ENCODE results near the gene FBXL17. TPM values are rescaled to one million over a fixed set of nuclear protein-coding genes. Genes with fewer than 3 reads are reported as not detected.
A peak's percentile ranks its signal among the peaks of the same experiment; 100 is the strongest.

The FBXL17 gene
- total RNA-seq, 1 donor from 2014 or later, result 17.6 TPM

DNA sequence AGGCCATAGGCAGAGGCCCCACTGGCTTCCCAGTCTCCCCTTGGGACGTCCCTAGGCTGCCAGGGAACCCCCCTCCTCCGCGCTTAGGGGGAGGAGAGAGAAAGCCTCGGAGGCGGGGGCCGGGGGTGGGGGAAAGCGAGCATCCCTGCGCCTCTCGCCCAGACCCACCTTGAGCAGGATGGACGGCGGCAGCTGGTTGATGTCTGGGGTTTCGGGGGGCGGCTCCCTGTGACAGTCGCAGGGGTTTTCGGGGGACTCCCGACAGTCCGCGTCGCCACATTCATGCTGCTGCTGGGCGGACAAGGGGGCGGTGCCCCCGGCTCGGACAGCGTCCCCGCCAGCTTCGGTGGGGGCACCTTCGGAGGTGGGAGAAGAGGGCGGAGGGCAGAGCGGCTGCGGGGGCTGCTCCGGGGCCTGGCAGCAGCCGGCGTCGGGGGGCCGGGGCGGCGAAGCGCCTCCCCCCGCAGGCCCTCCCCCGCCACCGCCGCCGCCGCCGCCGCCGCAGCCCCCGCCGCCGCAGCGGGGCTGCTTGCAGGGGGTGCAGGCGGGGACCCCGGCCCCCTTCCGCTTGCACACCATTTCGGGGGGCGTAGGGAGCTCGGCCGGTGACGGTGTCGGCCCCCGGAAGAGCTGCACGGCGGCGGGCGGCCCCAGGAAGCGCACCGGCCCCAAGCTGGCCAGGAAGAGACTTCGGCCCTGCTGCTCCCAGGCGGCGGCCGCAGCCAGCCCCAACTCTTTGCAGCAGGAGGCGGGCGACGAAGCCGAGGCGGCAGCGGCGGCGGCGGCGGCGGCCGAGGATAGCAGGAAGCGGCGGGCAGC lies 1.2 kb downstream of the FBXL17 start:
- Mint-ChIP-seq H3K27me3 (ENCODE audit: unreplicated experiment) (no peaks in the 10 kb centered on the region), H3K9me3 (ENCODE audit: unreplicated experiment) (peaks cover 16% of the 10 kb centered on the region), H3K36me3 (ENCODE audit: unreplicated experiment) (peaks cover 13% of the 10 kb centered on the region), H3K4me3 (ENCODE audit: unreplicated experiment) (peak overlapping the region; percentile 87), H3K4me1 (ENCODE audit: unreplicated experiment) (peaks cover 28% of the 10 kb centered on the region), H3K27ac (ENCODE audit: unreplicated experiment) (peak overlapping the region; percentile 80)
- TF ChIP-seq, protein P1, sequence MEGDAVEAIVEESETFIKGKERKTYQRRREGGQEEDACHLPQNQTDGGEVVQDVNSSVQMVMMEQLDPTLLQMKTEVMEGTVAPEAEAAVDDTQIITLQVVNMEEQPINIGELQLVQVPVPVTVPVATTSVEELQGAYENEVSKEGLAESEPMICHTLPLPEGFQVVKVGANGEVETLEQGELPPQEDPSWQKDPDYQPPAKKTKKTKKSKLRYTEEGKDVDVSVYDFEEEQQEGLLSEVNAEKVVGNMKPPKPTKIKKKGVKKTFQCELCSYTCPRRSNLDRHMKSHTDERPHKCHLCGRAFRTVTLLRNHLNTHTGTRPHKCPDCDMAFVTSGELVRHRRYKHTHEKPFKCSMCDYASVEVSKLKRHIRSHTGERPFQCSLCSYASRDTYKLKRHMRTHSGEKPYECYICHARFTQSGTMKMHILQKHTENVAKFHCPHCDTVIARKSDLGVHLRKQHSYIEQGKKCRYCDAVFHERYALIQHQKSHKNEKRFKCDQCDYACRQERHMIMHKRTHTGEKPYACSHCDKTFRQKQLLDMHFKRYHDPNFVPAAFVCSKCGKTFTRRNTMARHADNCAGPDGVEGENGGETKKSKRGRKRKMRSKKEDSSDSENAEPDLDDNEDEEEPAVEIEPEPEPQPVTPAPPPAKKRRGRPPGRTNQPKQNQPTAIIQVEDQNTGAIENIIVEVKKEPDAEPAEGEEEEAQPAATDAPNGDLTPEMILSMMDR (IDR thresholded peaks at IDR 0.05), result no peak
- DNase-seq (ENCODE audit: extremely low spot score, unreplicated experiment), result no peak

GRCh38 chr5:108379722-108380530 lies 2.0 kb downstream of the FBXL17 start:
- H3K4me1 Mint-ChIP-seq (ENCODE audit: unreplicated experiment), result peaks cover 28% of the 10 kb centered on the region
- H3K36me3 Mint-ChIP-seq (ENCODE audit: unreplicated experiment), result peaks cover 19% of the 10 kb centered on the region
- TF ChIP-seq, protein P1 (IDR thresholded peaks at IDR 0.05), result no peak
- H3K27ac Mint-ChIP-seq (ENCODE audit: unreplicated experiment), result no peak overlapping the region
- DNase-seq (ENCODE audit: extremely low spot score, unreplicated experiment), result no peak
- no peaks in the 10 kb centered on the region for H3K27me3 Mint-ChIP-seq (ENCODE audit: unreplicated experiment)
- H3K9me3 Mint-ChIP-seq (ENCODE audit: unreplicated experiment), result peaks cover 24% of the 10 kb centered on the region
- peak overlapping the region; percentile 87 for H3K4me3 Mint-ChIP-seq (ENCODE audit: unreplicated experiment)

DNA sequence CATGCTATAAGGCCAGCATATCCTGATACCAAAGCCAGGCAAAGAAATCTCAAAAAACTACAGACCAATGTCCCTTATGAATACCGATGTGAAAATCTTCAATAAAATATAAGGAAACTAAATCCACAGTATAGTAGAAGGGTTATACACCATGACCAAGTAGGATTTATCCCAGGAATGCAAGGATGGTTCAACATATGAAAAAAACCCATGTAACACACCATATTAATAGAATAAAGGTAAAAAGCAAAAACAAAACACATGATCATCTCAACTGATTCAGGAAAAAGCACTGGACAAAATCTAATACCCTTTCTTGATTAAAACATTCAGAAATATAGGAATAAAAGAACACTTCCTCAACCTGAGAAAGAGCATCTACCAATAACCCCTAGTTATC lies 6.1 kb downstream of the FBXL17 start:
- Mint-ChIP-seq H3K36me3 (ENCODE audit: unreplicated experiment) (peaks cover 31% of the 10 kb centered on the region), H3K4me3 (ENCODE audit: unreplicated experiment) (no peak overlapping the region), H3K27me3 (ENCODE audit: unreplicated experiment) (no peaks in the 10 kb centered on the region), H3K4me1 (ENCODE audit: unreplicated experiment) (peaks cover 21% of the 10 kb centered on the region), H3K9me3 (ENCODE audit: unreplicated experiment) (peaks cover 44% of the 10 kb centered on the region), H3K27ac (ENCODE audit: unreplicated experiment) (no peak overlapping the region)
- no peak for DNase-seq (ENCODE audit: extremely low spot score, unreplicated experiment)
- TF ChIP-seq, protein P1 (IDR thresholded peaks at IDR 0.05), result no peak

DNA sequence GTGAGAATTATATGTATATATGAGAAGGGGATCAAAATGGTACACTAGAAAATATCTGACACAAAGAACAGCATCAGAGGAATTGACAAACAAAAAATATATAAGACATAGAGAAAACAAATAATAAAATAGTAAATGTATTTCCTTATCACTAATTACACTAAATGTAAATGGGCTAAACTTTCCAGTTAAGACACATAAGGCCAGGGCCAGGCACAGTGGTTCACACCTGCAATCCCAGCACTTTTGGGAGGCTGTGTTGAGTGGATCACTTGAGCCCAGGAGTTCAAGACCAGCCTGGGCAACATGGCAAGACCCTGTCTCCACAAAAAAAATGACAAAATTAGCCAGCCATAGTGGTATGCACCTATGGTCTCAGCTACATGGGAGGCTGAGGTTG lies 8.5 kb downstream of the FBXL17 start:
- peaks cover 31% of the 10 kb centered on the region for H3K36me3 Mint-ChIP-seq (ENCODE audit: unreplicated experiment)
- TF ChIP-seq, protein P1 (IDR thresholded peaks at IDR 0.05), result no peak
- DNase-seq (ENCODE audit: extremely low spot score, unreplicated experiment), result no peak
- no peak overlapping the region for H3K4me3 Mint-ChIP-seq (ENCODE audit: unreplicated experiment)
- H3K27ac Mint-ChIP-seq (ENCODE audit: unreplicated experiment), result no peak overlapping the region
- peaks cover 44% of the 10 kb centered on the region for H3K9me3 Mint-ChIP-seq (ENCODE audit: unreplicated experiment)
- H3K27me3 Mint-ChIP-seq (ENCODE audit: unreplicated experiment), result no peaks in the 10 kb centered on the region
- H3K4me1 Mint-ChIP-seq (ENCODE audit: unreplicated experiment), result peaks cover 9% of the 10 kb centered on the region

- Mint-ChIP-seq H3K4me1 (ENCODE audit: unreplicated experiment) (peaks cover 6% of the 10 kb centered on the region), H3K4me3 (ENCODE audit: unreplicated experiment) (no peak overlapping the region), H3K27me3 (ENCODE audit: unreplicated experiment) (no peaks in the 10 kb centered on the region), H3K36me3 (ENCODE audit: unreplicated experiment) (peaks cover 28% of the 10 kb centered on the region), H3K9me3 (ENCODE audit: unreplicated experiment) (peaks cover 41% of the 10 kb centered on the region), H3K27ac (ENCODE audit: unreplicated experiment) (no peak overlapping the region)
- DNase-seq (ENCODE audit: extremely low spot score, unreplicated experiment), result no peak
- TF ChIP-seq, protein P1 (IDR thresholded peaks at IDR 0.05), result no peak
Observed at GRCh38 chr5:108372369-108372768, 9.5 kb downstream of the FBXL17 start.

Measured in osteocyte (in vitro differentiated cells).